ENCODE measurements around the gene RLF.

DNA sequence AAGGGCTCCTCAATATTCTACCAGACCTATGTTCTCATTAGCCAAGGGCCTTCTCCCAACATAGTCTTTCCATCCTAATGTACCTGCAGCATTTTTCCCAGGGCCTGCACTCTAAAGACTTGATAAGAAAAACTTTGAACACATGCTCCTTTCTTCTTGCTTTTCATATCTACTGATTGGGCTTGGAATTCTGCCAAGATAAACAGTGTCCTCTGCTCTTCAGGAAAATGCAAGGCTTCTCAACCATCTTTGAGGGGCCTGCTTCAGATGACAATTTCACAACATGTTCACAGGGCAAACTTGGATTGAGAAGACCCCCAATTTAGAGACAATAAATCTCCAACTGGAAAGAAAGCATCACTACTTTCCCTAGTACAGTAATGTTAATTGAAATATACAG, 38.3 kb upstream of the RLF start:
- TF ChIP-seq, protein P1, sequence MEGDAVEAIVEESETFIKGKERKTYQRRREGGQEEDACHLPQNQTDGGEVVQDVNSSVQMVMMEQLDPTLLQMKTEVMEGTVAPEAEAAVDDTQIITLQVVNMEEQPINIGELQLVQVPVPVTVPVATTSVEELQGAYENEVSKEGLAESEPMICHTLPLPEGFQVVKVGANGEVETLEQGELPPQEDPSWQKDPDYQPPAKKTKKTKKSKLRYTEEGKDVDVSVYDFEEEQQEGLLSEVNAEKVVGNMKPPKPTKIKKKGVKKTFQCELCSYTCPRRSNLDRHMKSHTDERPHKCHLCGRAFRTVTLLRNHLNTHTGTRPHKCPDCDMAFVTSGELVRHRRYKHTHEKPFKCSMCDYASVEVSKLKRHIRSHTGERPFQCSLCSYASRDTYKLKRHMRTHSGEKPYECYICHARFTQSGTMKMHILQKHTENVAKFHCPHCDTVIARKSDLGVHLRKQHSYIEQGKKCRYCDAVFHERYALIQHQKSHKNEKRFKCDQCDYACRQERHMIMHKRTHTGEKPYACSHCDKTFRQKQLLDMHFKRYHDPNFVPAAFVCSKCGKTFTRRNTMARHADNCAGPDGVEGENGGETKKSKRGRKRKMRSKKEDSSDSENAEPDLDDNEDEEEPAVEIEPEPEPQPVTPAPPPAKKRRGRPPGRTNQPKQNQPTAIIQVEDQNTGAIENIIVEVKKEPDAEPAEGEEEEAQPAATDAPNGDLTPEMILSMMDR (IDR thresholded peaks at IDR 0.05; ENCODE audit: borderline replicate concordance, extremely low read depth, low read length, poor library complexity, severe bottlenecking) = no peak
- TF ChIP-seq EZH2 (IDR thresholded peaks at IDR 0.05; ENCODE audit: borderline replicate concordance, low read depth, low read length, severe bottlenecking) = no peak

Measured in DND-41 (cell line).